Gastroesophageal sphincter (tissue), 3 donors: ENCODE data around the gene ANKRD31.
"Not testable (repeated sequence)": the region's sequence is repeated elsewhere in the genome, so short reads cannot be mapped to it uniquely, and the experiment has no call there.

ENCODE experiments used
- EP300 ChIP-seq: sonication (generic); formaldehyde crosslinking; IDR thresholded peaks from one replicate; pipeline ENCODE4 v1.6.1; 2017; ENCODE audit warnings: antibody characterized with exemption, mild to moderate bottlenecking
- POLR2A ChIP-seq, 2 donors: fragments of 450-650 bp; IDR thresholded peaks; one replicate each; pipeline ENCODE4 v1.6.1; 2017; ENCODE audit warnings: antibody characterized with exemption in 2 of 2, mild to moderate bottlenecking in 2 of 2, moderate library complexity in 1 of 2
- POLR2AphosphoS5 ChIP-seq: sonication (generic); formaldehyde crosslinking; IDR thresholded peaks from one replicate; pipeline ENCODE4 v1.6.1; 2017; ENCODE audit warnings: antibody characterized with exemption
- TF ChIP-seq, protein P1 (sequence below), 4 experiments: fragments of 200-600 bp in 2 of 4; fragments of 450-650 bp in 2 of 4; sonication (generic) in 1 of 4; IDR thresholded peaks; one replicate each; pipeline ENCODE4 v1.5.1; 2017 to 2019; ENCODE audit warnings: antibody characterized with exemption in 4 of 4, mild to moderate bottlenecking in 2 of 4, moderate library complexity in 2 of 4

DNA sequence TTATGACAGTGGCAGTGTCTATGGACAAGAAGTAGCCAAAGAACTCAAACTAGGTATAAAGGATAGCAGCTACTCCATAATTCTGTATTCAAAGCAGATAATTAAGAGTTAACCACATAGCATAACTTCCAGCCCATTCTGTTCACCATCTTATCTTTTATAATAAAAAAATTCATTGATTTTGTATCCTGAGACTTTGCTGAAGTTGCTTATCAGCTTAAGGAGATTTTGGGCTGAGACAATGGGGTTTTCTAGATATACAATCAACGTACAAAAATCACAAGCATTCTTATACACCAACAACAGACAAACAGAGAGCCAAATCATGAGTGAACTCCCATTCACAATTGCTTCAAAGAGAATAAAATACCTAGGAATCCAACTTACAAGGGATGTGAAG lies 122.4 kb downstream of the ANKRD31 start:
- TF ChIP-seq, protein P1, sequence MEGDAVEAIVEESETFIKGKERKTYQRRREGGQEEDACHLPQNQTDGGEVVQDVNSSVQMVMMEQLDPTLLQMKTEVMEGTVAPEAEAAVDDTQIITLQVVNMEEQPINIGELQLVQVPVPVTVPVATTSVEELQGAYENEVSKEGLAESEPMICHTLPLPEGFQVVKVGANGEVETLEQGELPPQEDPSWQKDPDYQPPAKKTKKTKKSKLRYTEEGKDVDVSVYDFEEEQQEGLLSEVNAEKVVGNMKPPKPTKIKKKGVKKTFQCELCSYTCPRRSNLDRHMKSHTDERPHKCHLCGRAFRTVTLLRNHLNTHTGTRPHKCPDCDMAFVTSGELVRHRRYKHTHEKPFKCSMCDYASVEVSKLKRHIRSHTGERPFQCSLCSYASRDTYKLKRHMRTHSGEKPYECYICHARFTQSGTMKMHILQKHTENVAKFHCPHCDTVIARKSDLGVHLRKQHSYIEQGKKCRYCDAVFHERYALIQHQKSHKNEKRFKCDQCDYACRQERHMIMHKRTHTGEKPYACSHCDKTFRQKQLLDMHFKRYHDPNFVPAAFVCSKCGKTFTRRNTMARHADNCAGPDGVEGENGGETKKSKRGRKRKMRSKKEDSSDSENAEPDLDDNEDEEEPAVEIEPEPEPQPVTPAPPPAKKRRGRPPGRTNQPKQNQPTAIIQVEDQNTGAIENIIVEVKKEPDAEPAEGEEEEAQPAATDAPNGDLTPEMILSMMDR (IDR thresholded peaks at IDR 0.05): not testable (repeated sequence)
- TF ChIP-seq POLR2A (IDR thresholded peaks at IDR 0.05); EP300; POLR2AphosphoS5: not testable (repeated sequence)
